ENCODE data around the gene SMYD2.

Gene SMYD2

DNA sequence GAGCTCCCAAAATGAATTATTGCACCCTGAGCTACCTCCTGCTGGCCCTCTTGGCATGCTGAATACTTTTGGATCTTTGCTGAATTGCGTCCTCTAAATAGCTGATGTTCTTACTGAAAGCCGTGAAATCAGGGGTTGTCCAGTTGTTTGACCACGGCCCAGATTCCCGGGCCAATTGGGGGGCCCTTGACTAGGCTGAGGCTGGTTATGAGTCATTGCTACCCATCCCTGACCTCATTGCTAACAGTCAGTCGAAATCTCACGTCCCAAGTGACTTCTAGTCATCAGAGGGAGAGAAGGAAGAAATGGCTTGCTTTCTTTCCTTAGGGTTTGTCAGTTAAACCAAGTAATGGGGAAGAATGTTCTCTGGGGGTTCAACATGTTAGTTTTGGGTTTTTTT, 37.4 kb downstream of the SMYD2 start:
- H3K9ac ChIP-seq (ENCODE audit: low read depth, low read length, poor library complexity) = no peak overlapping the region
- no peak overlapping the region for H2BK5ac ChIP-seq (ENCODE audit: low read length)
- WGBS, 2 donors (ENCODE audit: extremely low coverage in 2 of 2, insufficient read length in 2 of 2, insufficient replicate concordance in 1 of 2) = no CpG with 5 or more reads among the region's 6 CpGs
- no peak overlapping the region for H4K8ac ChIP-seq (ENCODE audit: low read depth, low read length)
- H3K79me1 ChIP-seq (ENCODE audit: low read depth, low read length) = no peaks in the 10 kb centered on the region
- no peak for DNase-seq (ENCODE audit: low spot score)
- no peak overlapping the region for H3K23ac ChIP-seq (ENCODE audit: low read depth, low read length, poor library complexity)
- H3K4me1 ChIP-seq (ENCODE audit: control insufficient read depth in 2 of 2, insufficient read depth in 1 of 2, low read depth in 1 of 2, low read length in 2 of 2) = peaks cover 2 to 13% of the 10 kb centered on the region in 2 donors
- H3K36me3 ChIP-seq (replicated peaks in 1 of 2; ENCODE audit: control insufficient read depth in 2 of 2, insufficient read depth in 2 of 2, low read length in 2 of 2) = peaks cover 2 to 49% of the 10 kb centered on the region in 2 donors
- H3K27ac ChIP-seq (replicated peaks; ENCODE audit: low read length) = no peak overlapping the region
- no peaks in the 10 kb centered on the region for H3K27me3 ChIP-seq (ENCODE audit: control insufficient read depth in 3 of 3, insufficient read depth in 3 of 3, low read depth in 1 of 3, low read length in 3 of 3)
- H2BK12ac ChIP-seq (ENCODE audit: low read length) = no peak overlapping the region
- H2AK5ac ChIP-seq (ENCODE audit: low read depth, low read length) = no peak overlapping the region
- H3K18ac ChIP-seq (ENCODE audit: low read length) = no peak overlapping the region
- no peak overlapping the region for H2AFZ ChIP-seq (ENCODE audit: low read length)
- no peak overlapping the region for H2BK120ac ChIP-seq (ENCODE audit: low read depth, low read length)
- no peak overlapping the region for H3K14ac ChIP-seq (ENCODE audit: low read length)
- no peak overlapping the region for H3K4ac ChIP-seq (ENCODE audit: low read length)
- H3K9me3 ChIP-seq (replicated peaks in 1 of 2; ENCODE audit: control insufficient read depth in 2 of 2, insufficient read depth in 1 of 2, low read depth in 1 of 2, low read length in 2 of 2) = peaks cover 0 to 2% of the 10 kb centered on the region in 2 donors
- no peak overlapping the region for H3K4me3 ChIP-seq (ENCODE audit: low read length in 2 of 2)
- H2BK15ac ChIP-seq (ENCODE audit: low read length) = no peak overlapping the region
- H3K4me2 ChIP-seq (ENCODE audit: insufficient read depth, low read length, poor library complexity, severe bottlenecking) = no peak overlapping the region
- no peak overlapping the region for H4K91ac ChIP-seq (ENCODE audit: low read depth, low read length, poor library complexity)

DNA sequence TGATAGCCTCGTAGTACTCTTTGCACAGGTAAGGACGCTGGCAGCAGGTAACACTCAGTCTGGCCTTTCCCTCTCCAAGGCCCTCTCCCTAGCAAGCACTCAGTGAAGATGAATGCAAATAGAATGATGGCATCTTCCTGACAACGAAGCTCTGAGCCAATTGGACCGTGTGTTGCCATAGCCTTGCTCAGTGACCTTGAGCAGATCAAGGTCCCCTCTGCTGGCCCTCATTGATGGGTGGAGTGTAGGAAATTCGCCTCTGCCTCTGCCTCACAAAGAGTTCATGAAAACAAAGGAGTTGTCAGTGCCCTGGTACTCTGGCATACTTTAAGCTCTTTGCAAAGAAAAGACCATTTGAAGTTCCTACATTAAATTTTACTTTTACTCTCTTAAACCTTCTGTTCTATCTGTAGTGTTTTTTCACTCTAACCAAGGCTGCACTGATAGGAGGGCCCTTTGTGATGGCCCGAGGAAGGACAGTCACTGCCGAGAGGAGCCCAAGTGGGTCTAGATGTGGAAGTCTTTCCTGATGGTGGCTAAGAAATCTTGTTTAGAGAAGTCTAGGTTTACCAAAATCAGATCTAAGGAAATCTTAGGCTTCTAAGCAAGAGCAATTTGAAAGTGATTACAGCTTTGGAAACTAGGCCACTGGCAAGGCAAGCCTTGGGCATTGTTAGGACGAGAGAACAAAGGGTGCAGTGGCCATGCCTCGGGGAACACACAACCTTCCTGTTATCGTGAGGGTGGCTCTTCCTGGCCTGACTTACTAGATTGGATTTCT, 38.2 kb downstream of the SMYD2 start:
- Histone ChIP-seq H3K4me1 (ENCODE audit: control insufficient read depth in 2 of 2, insufficient read depth in 1 of 2, low read depth in 1 of 2, low read length in 2 of 2) (peaks cover 2 to 9% of the 10 kb centered on the region in 2 donors), H2AK5ac (ENCODE audit: low read depth, low read length) (no peak overlapping the region), H3K79me1 (ENCODE audit: low read depth, low read length) (no peaks in the 10 kb centered on the region), H3K27me3 (ENCODE audit: control insufficient read depth in 3 of 3, insufficient read depth in 3 of 3, low read depth in 1 of 3, low read length in 3 of 3) (no peaks in the 10 kb centered on the region), H3K18ac (ENCODE audit: low read length) (no peak overlapping the region), H2BK15ac (ENCODE audit: low read length) (no peak overlapping the region), H3K9ac (ENCODE audit: low read depth, low read length, poor library complexity) (no peak overlapping the region), H3K23ac (ENCODE audit: low read depth, low read length, poor library complexity) (no peak overlapping the region), H2BK120ac (ENCODE audit: low read depth, low read length) (no peak overlapping the region), H3K4ac (ENCODE audit: low read length) (no peak overlapping the region), H3K4me3 (ENCODE audit: low read length in 2 of 2) (peak overlapping the region in 1 of 2 donors; percentile 34), H4K8ac (ENCODE audit: low read depth, low read length) (no peak overlapping the region), H3K4me2 (ENCODE audit: insufficient read depth, low read length, poor library complexity, severe bottlenecking) (no peak overlapping the region), H3K14ac (ENCODE audit: low read length) (no peak overlapping the region), H2AFZ (ENCODE audit: low read length) (no peak overlapping the region), H3K27ac (replicated peaks; ENCODE audit: low read length) (no peak overlapping the region), H3K9me3 (replicated peaks in 1 of 2; ENCODE audit: control insufficient read depth in 2 of 2, insufficient read depth in 1 of 2, low read depth in 1 of 2, low read length in 2 of 2) (peaks cover 0 to 2% of the 10 kb centered on the region in 2 donors), H2BK5ac (ENCODE audit: low read length) (no peak overlapping the region), H3K36me3 (replicated peaks in 1 of 2; ENCODE audit: control insufficient read depth in 2 of 2, insufficient read depth in 2 of 2, low read length in 2 of 2) (peaks cover 2 to 49% of the 10 kb centered on the region in 2 donors), H2BK12ac (ENCODE audit: low read length) (no peak overlapping the region), H4K91ac (ENCODE audit: low read depth, low read length, poor library complexity) (no peak overlapping the region)
- DNase-seq (ENCODE audit: low spot score) = no peak
- WGBS, 2 donors (ENCODE audit: extremely low coverage in 2 of 2, insufficient read length in 2 of 2, insufficient replicate concordance in 1 of 2) = no CpG with 5 or more reads among the region's 10 CpGs

GRCh38 chr1:214319938-214320337, 39.0 kb downstream of the SMYD2 start:
- Histone ChIP-seq H2BK15ac (ENCODE audit: low read length) (no peak overlapping the region), H3K23ac (ENCODE audit: low read depth, low read length, poor library complexity) (no peak overlapping the region), H2BK12ac (ENCODE audit: low read length) (no peak overlapping the region), H3K36me3 (replicated peaks in 1 of 2; ENCODE audit: control insufficient read depth in 2 of 2, insufficient read depth in 2 of 2, low read length in 2 of 2) (peaks cover 2 to 49% of the 10 kb centered on the region in 2 donors), H4K8ac (ENCODE audit: low read depth, low read length) (no peak overlapping the region), H2BK120ac (ENCODE audit: low read depth, low read length) (no peak overlapping the region), H3K4ac (ENCODE audit: low read length) (no peak overlapping the region), H3K9me3 (replicated peaks in 1 of 2; ENCODE audit: control insufficient read depth in 2 of 2, insufficient read depth in 1 of 2, low read depth in 1 of 2, low read length in 2 of 2) (peaks cover 0 to 2% of the 10 kb centered on the region in 2 donors), H2AK5ac (ENCODE audit: low read depth, low read length) (no peak overlapping the region), H3K9ac (ENCODE audit: low read depth, low read length, poor library complexity) (no peak overlapping the region), H3K4me2 (ENCODE audit: insufficient read depth, low read length, poor library complexity, severe bottlenecking) (no peak overlapping the region), H3K4me1 (ENCODE audit: control insufficient read depth in 2 of 2, insufficient read depth in 1 of 2, low read depth in 1 of 2, low read length in 2 of 2) (peaks cover 0 to 2% of the 10 kb centered on the region in 2 donors), H3K18ac (ENCODE audit: low read length) (no peak overlapping the region), H3K27ac (replicated peaks; ENCODE audit: low read length) (no peak overlapping the region), H3K79me1 (ENCODE audit: low read depth, low read length) (no peaks in the 10 kb centered on the region), H3K14ac (ENCODE audit: low read length) (no peak overlapping the region), H2AFZ (ENCODE audit: low read length) (no peak overlapping the region), H3K4me3 (ENCODE audit: low read length in 2 of 2) (no peak overlapping the region), H4K91ac (ENCODE audit: low read depth, low read length, poor library complexity) (no peak overlapping the region), H2BK5ac (ENCODE audit: low read length) (no peak overlapping the region), H3K27me3 (ENCODE audit: control insufficient read depth in 3 of 3, insufficient read depth in 3 of 3, low read depth in 1 of 3, low read length in 3 of 3) (no peaks in the 10 kb centered on the region)
- no CpG with 5 or more reads among the region's 5 CpGs for WGBS, 2 donors (ENCODE audit: extremely low coverage in 2 of 2, insufficient read length in 2 of 2, insufficient replicate concordance in 1 of 2)
- no peak for DNase-seq (ENCODE audit: low spot score)

DNA sequence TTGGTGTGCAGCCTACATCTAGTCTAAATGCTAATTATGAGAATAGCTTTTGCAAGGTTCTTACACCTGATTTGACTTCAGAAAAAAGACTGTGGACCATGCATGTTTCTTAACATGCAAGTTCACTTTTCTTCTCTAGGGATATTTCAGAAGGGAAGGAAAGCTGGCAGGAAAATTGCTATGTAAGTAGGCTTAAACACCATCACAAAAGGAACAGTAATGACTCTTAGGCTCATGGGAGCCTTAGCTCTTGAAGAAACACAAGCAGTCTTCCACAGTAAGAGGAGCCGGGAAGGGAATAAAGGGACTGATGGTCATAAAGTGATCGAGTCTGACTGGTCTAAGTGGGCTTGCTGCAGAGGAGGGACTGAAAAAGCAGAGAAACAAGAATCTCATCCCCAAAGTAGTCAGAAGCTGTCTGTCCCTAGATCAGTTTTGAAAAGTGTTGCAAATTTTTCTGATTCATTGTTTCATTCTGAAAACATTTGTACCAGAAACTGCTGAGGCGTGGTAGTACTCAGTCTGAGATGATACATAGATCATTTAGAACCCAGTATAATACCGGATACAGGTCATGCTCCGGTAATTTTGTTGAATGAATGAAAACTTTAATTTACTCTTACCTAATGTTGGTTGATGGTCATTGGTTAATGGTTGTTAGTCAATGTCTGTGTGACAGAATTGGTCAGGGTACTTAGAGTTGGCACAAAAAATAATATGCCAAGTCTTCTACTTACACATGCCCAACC, 40.9 kb downstream of the SMYD2 start:
- H3K18ac ChIP-seq (ENCODE audit: low read length) = no peak overlapping the region
- H3K4me1 ChIP-seq (ENCODE audit: control insufficient read depth in 2 of 2, insufficient read depth in 1 of 2, low read depth in 1 of 2, low read length in 2 of 2) = no peaks in the 10 kb centered on the region
- H3K4me2 ChIP-seq (ENCODE audit: insufficient read depth, low read length, poor library complexity, severe bottlenecking) = no peak overlapping the region
- no peak overlapping the region for H2AK5ac ChIP-seq (ENCODE audit: low read depth, low read length)
- no CpG with 5 or more reads among the region's 5 CpGs for WGBS, 2 donors (ENCODE audit: extremely low coverage in 2 of 2, insufficient read length in 2 of 2, insufficient replicate concordance in 1 of 2)
- H2AFZ ChIP-seq (ENCODE audit: low read length) = no peak overlapping the region
- no peak overlapping the region for H4K8ac ChIP-seq (ENCODE audit: low read depth, low read length)
- no peaks in the 10 kb centered on the region for H3K27me3 ChIP-seq (ENCODE audit: control insufficient read depth in 3 of 3, insufficient read depth in 3 of 3, low read depth in 1 of 3, low read length in 3 of 3)
- no peak overlapping the region for H2BK5ac ChIP-seq (ENCODE audit: low read length)
- H3K23ac ChIP-seq (ENCODE audit: low read depth, low read length, poor library complexity) = no peak overlapping the region
- H3K4me3 ChIP-seq (ENCODE audit: low read length in 2 of 2) = no peak overlapping the region
- H2BK120ac ChIP-seq (ENCODE audit: low read depth, low read length) = no peak overlapping the region
- H3K14ac ChIP-seq (ENCODE audit: low read length) = no peak overlapping the region
- no peak overlapping the region for H2BK12ac ChIP-seq (ENCODE audit: low read length)
- no peak overlapping the region for H3K9ac ChIP-seq (ENCODE audit: low read depth, low read length, poor library complexity)
- H4K91ac ChIP-seq (ENCODE audit: low read depth, low read length, poor library complexity) = no peak overlapping the region
- no peak overlapping the region for H3K4ac ChIP-seq (ENCODE audit: low read length)
- no peak for DNase-seq (ENCODE audit: low spot score)
- H3K9me3 ChIP-seq (replicated peaks in 1 of 2; ENCODE audit: control insufficient read depth in 2 of 2, insufficient read depth in 1 of 2, low read depth in 1 of 2, low read length in 2 of 2) = no peaks in the 10 kb centered on the region
- H3K79me1 ChIP-seq (ENCODE audit: low read depth, low read length) = no peaks in the 10 kb centered on the region
- peaks cover 2 to 40% of the 10 kb centered on the region in 2 donors for H3K36me3 ChIP-seq (replicated peaks in 1 of 2; ENCODE audit: control insufficient read depth in 2 of 2, insufficient read depth in 2 of 2, low read length in 2 of 2)
- H3K27ac ChIP-seq (replicated peaks; ENCODE audit: low read length) = no peak overlapping the region
- H2BK15ac ChIP-seq (ENCODE audit: low read length) = no peak overlapping the region
